CD4-positive, alpha-beta T cell (primary cell): ENCODE measurements around the gene FUBP1. TPM values are rescaled to one million over a fixed set of nuclear protein-coding genes. Genes with fewer than 3 reads are reported as not detected.
"Not testable (repeated sequence)": the region's sequence is repeated elsewhere in the genome, so short reads cannot be mapped to it uniquely, and the experiment has no call there.

Experiments used
- ATAC-seq: fragments of 200-7000 bp; cut with Tn5 transposase; one replicate; pipeline ENCODE4 v1.10.0; 2022; ENCODE audit warnings: mild to moderate bottlenecking; ENCODE audit not compliant: poor library complexity
- CTCF ChIA-PET: fragments of 350-600 bp; sonication (Branson Sonifier 250); formaldehyde crosslinking; loops from one replicate; lab custom pipeline; 2021; ENCODE audit warnings: antibody characterized with exemption, inconsistent platforms; lab: Charles Lee
- POLR2A ChIA-PET: fragments of 350-600 bp; sonication (Branson Sonifier 250); formaldehyde crosslinking; loops from one replicate; lab custom pipeline; 2021; ENCODE audit warnings: antibody characterized with exemption, inconsistent platforms; lab: Charles Lee
- DNase-seq, 14 experiments: peaks; one replicate each; pipeline ENCODE4 v3.0.0-alpha.2; 2013 to 2020; ENCODE audit warnings: mixed read lengths in 2 of 14
- H3K27ac ChIP-seq, 2 donors: one replicate each; pipeline versions ENCODE4 v1.5.1 to v1.7.0; 2013; ENCODE audit warnings: low read length in 2 of 2, low read depth in 1 of 2, mild to moderate bottlenecking in 1 of 2
- H3K27me3 ChIP-seq, 2 experiments: 1 replicate in 1 of 2; 2 replicates in 1 of 2; pipeline versions ENCODE4 v1.6.1 to v1.7.0; 2013; ENCODE audit warnings: low read length in 2 of 2, control low read depth in 1 of 2, mild to moderate bottlenecking in 1 of 2, moderate library complexity in 1 of 2; ENCODE audit not compliant: insufficient read depth in 2 of 2, control insufficient read depth in 1 of 2
- H3K36me3 ChIP-seq: one replicate; pipeline ENCODE4 v1.6.1; 2013; ENCODE audit warnings: low read length, control low read depth; ENCODE audit not compliant: insufficient read depth
- H3K4me1 ChIP-seq: one replicate; pipeline ENCODE4 v1.6.1; 2013; ENCODE audit warnings: low read length, control low read depth; ENCODE audit not compliant: insufficient read depth
- H3K4me3 ChIP-seq: one replicate; pipeline ENCODE4 v1.5.1; 2013; ENCODE audit warnings: mild to moderate bottlenecking, low read length, moderate library complexity
- H3K9me3 ChIP-seq, 2 experiments: 1 replicate in 1 of 2; 2 replicates in 1 of 2; pipeline versions ENCODE4 v1.6.1 to v1.7.0; 2013; ENCODE audit warnings: low read length in 2 of 2, mild to moderate bottlenecking in 2 of 2, control low read depth in 1 of 2, moderate library complexity in 1 of 2; ENCODE audit not compliant: control insufficient read depth in 1 of 2, insufficient read depth in 1 of 2
- H3K27ac Mint-ChIP-seq: one replicate; pipeline ENCODE4 v1.8.0; 2020; ENCODE audit warnings: mixed read lengths
- H3K27me3 Mint-ChIP-seq: one replicate; pipeline ENCODE4 v1.8.0; 2021; ENCODE audit warnings: mixed read lengths
- H3K36me3 Mint-ChIP-seq: one replicate; pipeline ENCODE4 v1.8.0; 2021; ENCODE audit warnings: low read depth, mixed read lengths
- H3K4me1 Mint-ChIP-seq: one replicate; pipeline ENCODE4 v1.8.0; 2021; ENCODE audit warnings: low read depth, mixed read lengths
- H3K4me3 Mint-ChIP-seq: one replicate; pipeline ENCODE4 v1.8.0; 2020; ENCODE audit warnings: mild to moderate bottlenecking, mixed read lengths
- H3K9me3 Mint-ChIP-seq: one replicate; pipeline ENCODE4 v1.8.0; 2020; ENCODE audit warnings: mixed read lengths
- CTCF ChIP-seq: fragments of 200-600 bp; IDR thresholded peaks from one replicate; pipeline ENCODE4 v1.8.0; 2022; ENCODE audit warnings: antibody characterized with exemption, mild to moderate bottlenecking
- intact Hi-C, 2 experiments: fragments of 100-400 bp; cut with DNase I in 1 of 2; cut with micrococcal nuclease in 1 of 2; formaldehyde crosslinking; loops; one replicate each; pipeline versions ENCODE4 v1.15.1 to v1.9.0; 2023 to 2025; cut with DNase I, micrococcal nuclease
- total RNA-seq, 174 experiments: library from RNA in 2 of 174; stranded (reverse) in 2 of 174; gene quantifications; one replicate each; pipeline ENCODE4 v1.2.3 and lab custom pipeline; 2021 to 2026

Gene FUBP1
- total RNA-seq, 2 experiments from 2014 or later: 196 to 202 TPM

GRCh38 chr1:77926561-77927357 lies 52.1 kb downstream of the FUBP1 start:
- Histone ChIP-seq H3K4me3 (peak overlapping the region; percentile 41), H3K27ac (no peak overlapping the region), H3K9me3 (no peaks in the 10 kb centered on the region), H3K4me1 (peaks cover 3% of the 10 kb centered on the region), H3K27me3 (no peaks in the 10 kb centered on the region), H3K36me3 (no peaks in the 10 kb centered on the region)
- H3K27me3 Mint-ChIP-seq: no peaks in the 10 kb centered on the region
- no peaks in the 10 kb centered on the region for H3K9me3 Mint-ChIP-seq
- ChIA-PET POLR2A (interaction anchor here (0.6 to 1.4 kb wide), 2 partner anchors 52 to 84 kb away, joined by 3 read pairs; partner anchors contain the start of gene FUBP1), CTCF (no interaction called here)
- DNase-seq (peak in 3 of 14 experiments; percentile 14 to 51 (median 17)), ATAC-seq (no peak)
- TF ChIP-seq CTCF: no peak
- intact Hi-C loops: no loop called here
- peaks cover 7% of the 10 kb centered on the region for H3K4me1 Mint-ChIP-seq
- peaks cover 4% of the 10 kb centered on the region for H3K36me3 Mint-ChIP-seq
- H3K27ac Mint-ChIP-seq: peak overlapping the region; percentile 5
- H3K4me3 Mint-ChIP-seq: peak overlapping the region; percentile 85

GRCh38 chr1:77925956-77926355 lies 52.9 kb downstream of the FUBP1 start:
- H3K27me3 ChIP-seq: no peaks in the 10 kb centered on the region
- Mint-ChIP-seq H3K27me3 (no peaks in the 10 kb centered on the region), H3K36me3 (peaks cover 4% of the 10 kb centered on the region), H3K9me3 (no peaks in the 10 kb centered on the region), H3K4me3 (peak overlapping the region; percentile 8), H3K4me1 (peaks cover 7% of the 10 kb centered on the region), H3K27ac (no peak overlapping the region)
- intact Hi-C loops: no loop called here
- POLR2A ChIA-PET: interaction anchor here (1.4 kb wide), 1 partner anchor 53 kb away, joined by 3 read pairs; the partner anchor contains the start of gene FUBP1
- CTCF ChIA-PET: no interaction called here
- peak overlapping the region; percentile 41 for H3K4me3 ChIP-seq
- no peak overlapping the region for H3K27ac ChIP-seq
- no peak for TF ChIP-seq CTCF
- no peaks in the 10 kb centered on the region for H3K9me3 ChIP-seq
- ATAC-seq (no peak), DNase-seq (no peak)
- no peaks in the 10 kb centered on the region for H3K36me3 ChIP-seq
- peaks cover 3% of the 10 kb centered on the region for H3K4me1 ChIP-seq

- ChIA-PET CTCF (no interaction called here), POLR2A (no interaction called here)
- peaks cover 7% of the 10 kb centered on the region for H3K4me1 Mint-ChIP-seq
- Histone ChIP-seq H3K36me3 (no peaks in the 10 kb centered on the region), H3K4me3 (no peak overlapping the region), H3K27ac (no peak overlapping the region), H3K27me3 (no peaks in the 10 kb centered on the region), H3K4me1 (peaks cover 3% of the 10 kb centered on the region), H3K9me3 (no peaks in the 10 kb centered on the region)
- TF ChIP-seq CTCF: no peak
- no peaks in the 10 kb centered on the region for H3K27me3 Mint-ChIP-seq
- H3K27ac Mint-ChIP-seq: no peak overlapping the region
- H3K4me3 Mint-ChIP-seq: no peak overlapping the region
- peaks cover 4% of the 10 kb centered on the region for H3K36me3 Mint-ChIP-seq
- no peaks in the 10 kb centered on the region for H3K9me3 Mint-ChIP-seq
- intact Hi-C loops: no loop called here
- no peak for ATAC-seq
- no peak for DNase-seq
Observed at GRCh38 chr1:77925518-77925917, 53.4 kb downstream of the FUBP1 start.

GRCh38 chr1:77918918-77919317 lies 60.0 kb downstream of the FUBP1 start:
- CTCF ChIA-PET: interaction anchor here (0.6 kb wide), 1 partner anchor 61 kb away, joined by 3 read pairs; no protein-coding TSS in a partner anchor
- H3K9me3 ChIP-seq, H3K4me1 ChIP-seq, POLR2A ChIA-PET, intact Hi-C loops, H3K4me1 Mint-ChIP-seq, H3K27ac ChIP-seq, H3K36me3 Mint-ChIP-seq, H3K4me3 Mint-ChIP-seq, ATAC-seq, H3K9me3 Mint-ChIP-seq, H3K4me3 ChIP-seq, H3K27me3 ChIP-seq, H3K27ac Mint-ChIP-seq, H3K36me3 ChIP-seq, H3K27me3 Mint-ChIP-seq, DNase-seq: not testable (repeated sequence)
